Measurements from ENCODE around the gene LONP2. TPM values are rescaled to one million over a fixed set of nuclear protein-coding genes. Genes with fewer than 3 reads are reported as not detected.

LONP2 gene
- total RNA-seq, 3 donors from 2014 or later (not counting 1 experiment from before 2014, with no cell fraction given), result 48.6 to 87.8 (median 61.7) TPM

DNA sequence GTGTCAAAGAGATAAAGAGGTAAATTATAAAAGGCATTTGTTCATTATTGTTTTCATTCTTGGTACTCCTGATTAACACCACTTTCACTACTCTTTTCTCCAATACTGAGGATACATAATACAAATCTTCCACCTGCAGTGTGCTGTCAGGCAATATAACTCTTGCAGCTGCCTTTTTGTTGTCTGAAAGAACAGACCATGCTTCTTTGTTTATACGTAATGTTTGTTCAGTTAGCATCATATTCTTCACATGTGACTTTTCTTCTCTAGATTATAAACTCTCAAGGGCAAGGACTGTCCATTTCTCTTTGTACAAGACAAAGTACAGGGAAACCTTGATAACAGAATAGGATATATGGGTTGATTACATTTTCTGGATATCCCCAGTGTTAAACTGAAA lies 17.5 kb downstream of the LONP2 start:
- Histone ChIP-seq H3K27ac (ENCODE audit: low read length) (no peak overlapping the region), H3K27me3 (ENCODE audit: control insufficient read depth, insufficient read depth, low read length) (no peaks in the 10 kb centered on the region), H3K36me3 (ENCODE audit: control insufficient read depth, insufficient read depth, low read length) (peaks cover 64% of the 10 kb centered on the region), H3K4me3 (ENCODE audit: low read length) (no peak overlapping the region), H3K9me3 (ENCODE audit: control insufficient read depth, insufficient read depth, low read length) (no peaks in the 10 kb centered on the region), H3K4me1 (ENCODE audit: control insufficient read depth, insufficient read depth, low read length) (no peaks in the 10 kb centered on the region)
- Mint-ChIP-seq H3K36me3 (peaks cover 36% of the 10 kb centered on the region), H3K27ac (no peak overlapping the region), H3K9me3 (no peaks in the 10 kb centered on the region), H3K4me1 (peaks cover 0 to 5% of the 10 kb centered on the region in 2 donors), H3K4me3 (no peak overlapping the region), H3K27me3 (ENCODE audit: low read depth in 2 of 2) (no peaks in the 10 kb centered on the region)
- WGBS (ENCODE audit: insufficient coverage), result 100% methylated on average over 1 of the region's 1 CpG
- intact Hi-C loops (cut with micrococcal nuclease), result no loop called here
- TF ChIP-seq, protein P1, sequence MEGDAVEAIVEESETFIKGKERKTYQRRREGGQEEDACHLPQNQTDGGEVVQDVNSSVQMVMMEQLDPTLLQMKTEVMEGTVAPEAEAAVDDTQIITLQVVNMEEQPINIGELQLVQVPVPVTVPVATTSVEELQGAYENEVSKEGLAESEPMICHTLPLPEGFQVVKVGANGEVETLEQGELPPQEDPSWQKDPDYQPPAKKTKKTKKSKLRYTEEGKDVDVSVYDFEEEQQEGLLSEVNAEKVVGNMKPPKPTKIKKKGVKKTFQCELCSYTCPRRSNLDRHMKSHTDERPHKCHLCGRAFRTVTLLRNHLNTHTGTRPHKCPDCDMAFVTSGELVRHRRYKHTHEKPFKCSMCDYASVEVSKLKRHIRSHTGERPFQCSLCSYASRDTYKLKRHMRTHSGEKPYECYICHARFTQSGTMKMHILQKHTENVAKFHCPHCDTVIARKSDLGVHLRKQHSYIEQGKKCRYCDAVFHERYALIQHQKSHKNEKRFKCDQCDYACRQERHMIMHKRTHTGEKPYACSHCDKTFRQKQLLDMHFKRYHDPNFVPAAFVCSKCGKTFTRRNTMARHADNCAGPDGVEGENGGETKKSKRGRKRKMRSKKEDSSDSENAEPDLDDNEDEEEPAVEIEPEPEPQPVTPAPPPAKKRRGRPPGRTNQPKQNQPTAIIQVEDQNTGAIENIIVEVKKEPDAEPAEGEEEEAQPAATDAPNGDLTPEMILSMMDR (IDR thresholded peaks at IDR 0.05), result no peak
- no peak for DNase-seq
- ATAC-seq, result no peak

DNA sequence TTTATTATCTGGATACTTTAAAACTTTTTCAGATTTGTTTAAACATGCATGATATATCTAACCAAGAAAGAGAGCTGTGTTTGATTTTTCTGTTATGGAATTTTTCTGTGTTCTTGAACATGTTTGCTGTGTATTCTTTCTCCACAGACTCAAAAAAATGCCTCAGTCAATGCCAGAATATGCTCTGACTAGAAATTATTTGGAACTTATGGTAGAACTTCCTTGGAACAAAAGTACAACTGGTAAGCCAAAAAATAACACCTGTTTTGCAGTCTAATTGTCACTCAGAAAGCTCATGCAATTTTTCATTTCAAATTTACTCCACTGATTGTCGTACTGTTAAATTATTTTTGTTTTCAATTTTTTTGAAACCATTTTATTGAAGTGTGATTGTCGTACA lies 18.5 kb downstream of the LONP2 start:
- ATAC-seq (no peak), DNase-seq (no peak)
- TF ChIP-seq, protein P1 (IDR thresholded peaks at IDR 0.05), result no peak
- Histone ChIP-seq H3K27ac (ENCODE audit: low read length) (no peak overlapping the region), H3K4me3 (ENCODE audit: low read length) (no peak overlapping the region), H3K27me3 (ENCODE audit: control insufficient read depth, insufficient read depth, low read length) (no peaks in the 10 kb centered on the region), H3K4me1 (ENCODE audit: control insufficient read depth, insufficient read depth, low read length) (no peaks in the 10 kb centered on the region), H3K36me3 (ENCODE audit: control insufficient read depth, insufficient read depth, low read length) (peaks cover 60% of the 10 kb centered on the region), H3K9me3 (ENCODE audit: control insufficient read depth, insufficient read depth, low read length) (no peaks in the 10 kb centered on the region)
- intact Hi-C loops (cut with micrococcal nuclease), result no loop called here
- no CpG with 5 or more reads among the region's 2 CpGs for WGBS (ENCODE audit: insufficient coverage)
- Mint-ChIP-seq H3K4me1 (peaks cover 0 to 5% of the 10 kb centered on the region in 2 donors), H3K4me3 (no peak overlapping the region), H3K9me3 (no peaks in the 10 kb centered on the region), H3K27me3 (ENCODE audit: low read depth in 2 of 2) (no peaks in the 10 kb centered on the region), H3K27ac (no peak overlapping the region), H3K36me3 (peaks cover 36% of the 10 kb centered on the region)

DNA sequence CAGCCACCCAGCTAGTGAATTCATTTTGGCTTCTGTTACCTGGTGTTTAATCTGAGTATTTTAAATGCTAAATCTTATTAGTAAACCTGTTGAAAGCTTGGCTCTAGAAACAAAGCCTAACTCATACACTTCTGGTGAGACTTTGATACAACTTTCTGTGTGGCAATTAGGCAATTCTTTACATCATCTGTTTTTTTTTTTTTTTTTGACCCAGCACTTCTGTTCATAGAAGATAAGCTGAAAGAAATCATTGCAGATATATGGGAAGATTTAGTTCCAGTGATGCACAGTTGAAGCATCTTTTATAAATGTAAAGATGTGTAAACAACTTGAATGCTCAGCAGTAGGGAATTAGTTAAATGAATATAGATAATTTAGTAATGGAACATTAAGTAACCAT lies 24.9 kb downstream of the LONP2 start:
- DNase-seq, result no peak
- TF ChIP-seq, protein P1 (IDR thresholded peaks at IDR 0.05), result no peak
- Histone ChIP-seq H3K36me3 (ENCODE audit: control insufficient read depth, insufficient read depth, low read length) (peaks cover 33% of the 10 kb centered on the region), H3K4me1 (ENCODE audit: control insufficient read depth, insufficient read depth, low read length) (no peaks in the 10 kb centered on the region), H3K27ac (ENCODE audit: low read length) (no peak overlapping the region), H3K4me3 (ENCODE audit: low read length) (no peak overlapping the region), H3K9me3 (ENCODE audit: control insufficient read depth, insufficient read depth, low read length) (no peaks in the 10 kb centered on the region), H3K27me3 (ENCODE audit: control insufficient read depth, insufficient read depth, low read length) (no peaks in the 10 kb centered on the region)
- Mint-ChIP-seq H3K4me3 (no peak overlapping the region), H3K27me3 (ENCODE audit: low read depth in 2 of 2) (no peaks in the 10 kb centered on the region), H3K27ac (no peak overlapping the region), H3K9me3 (no peaks in the 10 kb centered on the region), H3K4me1 (no peaks in the 10 kb centered on the region), H3K36me3 (peaks cover under 1% of the 10 kb centered on the region)
- ATAC-seq, result no peak
- intact Hi-C loops (cut with micrococcal nuclease), result no loop called here

DNA sequence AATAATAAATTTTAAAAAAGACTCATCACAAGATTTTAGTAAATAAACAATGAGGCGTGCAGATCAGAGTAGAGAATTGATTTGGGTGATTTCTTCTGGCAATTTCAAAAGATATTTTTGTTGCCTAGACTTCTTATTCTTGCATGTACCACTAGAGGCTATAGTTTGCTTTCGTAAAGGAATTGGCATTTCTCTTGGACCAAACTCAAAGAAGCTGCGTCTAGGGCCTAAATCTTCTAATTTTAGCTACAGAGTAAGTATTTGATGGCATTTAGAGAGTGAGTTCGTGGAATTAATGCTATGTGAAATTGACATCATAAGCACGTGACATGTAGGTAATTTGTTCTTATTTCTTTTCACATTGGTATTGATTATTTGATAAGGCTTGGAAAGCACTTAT lies 27.6 kb downstream of the LONP2 start:
- Mint-ChIP-seq H3K4me1 (no peaks in the 10 kb centered on the region), H3K36me3 (no peaks in the 10 kb centered on the region), H3K4me3 (no peak overlapping the region), H3K9me3 (no peaks in the 10 kb centered on the region), H3K27ac (no peak overlapping the region), H3K27me3 (ENCODE audit: low read depth in 2 of 2) (no peaks in the 10 kb centered on the region)
- Histone ChIP-seq H3K36me3 (ENCODE audit: control insufficient read depth, insufficient read depth, low read length) (peaks cover 33% of the 10 kb centered on the region), H3K27me3 (ENCODE audit: control insufficient read depth, insufficient read depth, low read length) (no peaks in the 10 kb centered on the region), H3K9me3 (ENCODE audit: control insufficient read depth, insufficient read depth, low read length) (no peaks in the 10 kb centered on the region), H3K27ac (ENCODE audit: low read length) (no peak overlapping the region), H3K4me1 (ENCODE audit: control insufficient read depth, insufficient read depth, low read length) (no peaks in the 10 kb centered on the region), H3K4me3 (ENCODE audit: low read length) (no peak overlapping the region)
- DNase-seq (no peak), ATAC-seq (no peak)
- intact Hi-C loops (cut with micrococcal nuclease), result no loop called here
- TF ChIP-seq, protein P1 (IDR thresholded peaks at IDR 0.05), result no peak
- 88% methylated on average over 3 of the region's 5 CpGs for WGBS (ENCODE audit: insufficient coverage)
